SH-SY5Y (cell line): ENCODE data around the gene BCL2L2.

Experiments used
- GATA2 ChIP-seq: IDR thresholded peaks from 2 replicates; pipeline ENCODE4 v1.6.1; 2011; ENCODE audit warnings: mild to moderate bottlenecking, low read depth, low read length
- GATA3 ChIP-seq: IDR thresholded peaks from 2 replicates; pipeline ENCODE4 v1.6.1; 2011; ENCODE audit warnings: low read depth, mild to moderate bottlenecking, low read length, moderate library complexity

- TF ChIP-seq GATA2 (no peak), GATA3 (no peak)
Observed at GRCh38 chr14:23360496-23360895, 53.9 kb downstream of the BCL2L2 start.
